Right atrium auricular region (tissue), 2 donors: Measurements from ENCODE around the gene YRDC. TPM values are rescaled to one million over a fixed set of nuclear protein-coding genes. Genes with fewer than 3 reads are reported as not detected.

ENCODE experiments used
- DNase-seq: peaks from one replicate; pipeline ENCODE4 v3.0.0-alpha.2; 2019; ENCODE audit warnings: low spot score
- H3K27ac ChIP-seq, 2 donors: fragments of 200-600 bp; sonication (generic); 1 replicate in 1 of 2; 2 replicates in 1 of 2; pipeline ENCODE4 v1.5.1; 2016 to 2019
- H3K27me3 ChIP-seq, 2 donors: fragments of 200-600 bp; sonication (generic); one replicate each; pipeline versions ENCODE4 v1.5.1 to v1.6.0; 2017 to 2019
- H3K36me3 ChIP-seq: fragments of 200-600 bp; sonication (generic); one replicate; pipeline ENCODE4 v1.5.1; 2016
- H3K4me1 ChIP-seq, 2 donors: fragments of 200-600 bp; sonication (generic); one replicate each; pipeline versions ENCODE4 v1.5.1 to v1.6.0; 2017 to 2019
- H3K4me3 ChIP-seq, 2 donors: fragments of 200-600 bp; sonication (generic); 1 replicate in 1 of 2; 2 replicates in 1 of 2; pipeline ENCODE4 v1.5.1; 2017 to 2019; ENCODE audit warnings: mild to moderate bottlenecking in 1 of 2, moderate library complexity in 1 of 2
- H3K9me3 ChIP-seq, 2 donors: fragments of 200-600 bp; sonication (generic); one replicate each; pipeline ENCODE4 v1.5.1; 2019
- total RNA-seq, 2 donors: library from RNA; depleted of rRNA; stranded (reverse); fragments of >200 nt; gene quantifications; one replicate each; pipeline ENCODE4 v1.1.0, GENCODE V29; 2016
- TF ChIP-seq, protein P1 (sequence below), 2 donors: fragments of 200-600 bp; sonication (generic); IDR thresholded peaks; one replicate each; pipeline ENCODE4 v1.5.1; 2019; ENCODE audit warnings: antibody characterized with exemption in 2 of 2

YRDC gene
- total RNA-seq, 2 donors from 2014 or later, result 6.1 to 8.6 TPM

DNA sequence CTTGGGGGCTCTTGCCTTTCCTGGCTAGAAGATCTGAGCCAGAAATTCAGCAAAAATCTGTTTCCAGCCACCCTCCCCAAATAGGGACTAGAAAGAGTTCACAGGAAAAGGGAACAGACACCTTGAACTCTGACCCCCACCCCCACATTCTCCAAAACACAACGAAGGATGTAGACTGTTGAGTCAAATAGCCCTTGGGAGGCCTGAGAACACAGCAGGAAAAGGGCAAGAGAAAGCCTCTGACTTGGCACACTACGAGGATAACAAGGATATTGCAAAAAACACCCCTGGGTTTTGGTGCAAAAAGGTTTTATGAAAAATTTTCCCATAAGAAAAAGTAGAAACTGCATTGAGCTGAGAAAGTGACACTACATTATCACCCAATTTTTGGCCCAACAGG is 1.9 kb upstream of the YRDC start:
- H3K36me3 ChIP-seq, result peaks cover 20% of the 10 kb centered on the region
- no peaks in the 10 kb centered on the region for H3K9me3 ChIP-seq
- no peaks in the 10 kb centered on the region for H3K27me3 ChIP-seq
- H3K4me1 ChIP-seq, result peaks cover 0 to 23% of the 10 kb centered on the region in 2 donors
- TF ChIP-seq, protein P1, sequence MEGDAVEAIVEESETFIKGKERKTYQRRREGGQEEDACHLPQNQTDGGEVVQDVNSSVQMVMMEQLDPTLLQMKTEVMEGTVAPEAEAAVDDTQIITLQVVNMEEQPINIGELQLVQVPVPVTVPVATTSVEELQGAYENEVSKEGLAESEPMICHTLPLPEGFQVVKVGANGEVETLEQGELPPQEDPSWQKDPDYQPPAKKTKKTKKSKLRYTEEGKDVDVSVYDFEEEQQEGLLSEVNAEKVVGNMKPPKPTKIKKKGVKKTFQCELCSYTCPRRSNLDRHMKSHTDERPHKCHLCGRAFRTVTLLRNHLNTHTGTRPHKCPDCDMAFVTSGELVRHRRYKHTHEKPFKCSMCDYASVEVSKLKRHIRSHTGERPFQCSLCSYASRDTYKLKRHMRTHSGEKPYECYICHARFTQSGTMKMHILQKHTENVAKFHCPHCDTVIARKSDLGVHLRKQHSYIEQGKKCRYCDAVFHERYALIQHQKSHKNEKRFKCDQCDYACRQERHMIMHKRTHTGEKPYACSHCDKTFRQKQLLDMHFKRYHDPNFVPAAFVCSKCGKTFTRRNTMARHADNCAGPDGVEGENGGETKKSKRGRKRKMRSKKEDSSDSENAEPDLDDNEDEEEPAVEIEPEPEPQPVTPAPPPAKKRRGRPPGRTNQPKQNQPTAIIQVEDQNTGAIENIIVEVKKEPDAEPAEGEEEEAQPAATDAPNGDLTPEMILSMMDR (IDR thresholded peaks at IDR 0.05), result no peak
- H3K4me3 ChIP-seq, result no peak overlapping the region
- no peak overlapping the region for H3K27ac ChIP-seq
- no peak for DNase-seq

DNA sequence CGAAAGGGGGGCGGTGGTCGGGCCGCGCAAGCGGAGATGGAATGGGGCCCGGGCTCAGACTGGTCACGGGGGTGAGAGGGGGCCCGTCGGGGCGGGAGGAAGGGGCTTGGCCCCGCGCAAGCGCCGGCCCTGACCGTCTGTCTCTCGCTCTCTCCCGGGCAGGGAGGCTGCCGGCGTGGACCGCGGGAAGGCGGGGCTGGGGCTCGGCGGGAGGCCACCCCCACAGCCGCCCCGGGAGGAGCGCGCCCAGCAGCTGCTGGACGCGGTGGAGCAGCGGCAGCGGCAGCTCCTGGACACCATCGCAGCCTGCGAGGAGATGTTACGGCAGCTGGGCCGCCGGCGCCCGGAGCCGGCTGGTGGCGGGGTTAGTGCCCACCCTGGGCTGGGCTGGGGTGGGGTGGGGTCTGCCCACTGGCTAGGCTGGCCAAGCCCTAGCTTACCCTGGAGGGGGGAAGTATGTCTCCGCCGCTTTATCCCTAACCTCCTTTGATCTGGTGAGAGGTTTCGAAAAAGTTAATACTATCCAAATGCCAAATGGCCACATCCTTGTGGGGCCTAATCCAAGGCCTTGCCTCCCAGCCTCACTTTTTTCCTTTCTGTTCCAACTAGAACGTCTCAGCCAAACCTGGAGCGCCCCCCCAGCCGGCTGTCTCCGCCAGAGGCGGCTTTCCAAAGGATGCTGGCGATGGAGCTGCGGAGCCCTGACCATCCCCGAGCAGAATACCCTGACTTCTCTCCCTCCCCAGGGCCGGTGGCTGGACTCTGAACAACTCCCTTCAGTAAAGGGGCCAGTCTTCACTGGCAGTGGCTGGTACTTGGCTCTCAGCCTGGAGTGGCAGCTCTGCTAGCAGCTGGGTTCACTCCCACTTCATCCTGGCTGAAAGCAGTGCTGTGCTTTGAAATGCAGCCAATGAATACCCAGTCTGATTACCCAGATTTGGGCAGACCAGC is 636 bp upstream of the YRDC start:
- Histone ChIP-seq H3K4me3 (peak overlapping the region; percentile 87 to 88), H3K4me1 (peaks cover 0 to 23% of the 10 kb centered on the region in 2 donors), H3K9me3 (no peaks in the 10 kb centered on the region), H3K36me3 (peaks cover 29% of the 10 kb centered on the region), H3K27ac (peak overlapping the region; percentile 93 to 96), H3K27me3 (no peaks in the 10 kb centered on the region)
- DNase-seq, result peak; percentile 64
- TF ChIP-seq, protein P1 (IDR thresholded peaks at IDR 0.05), result peak in 1 of 2 donors; percentile 11

DNA sequence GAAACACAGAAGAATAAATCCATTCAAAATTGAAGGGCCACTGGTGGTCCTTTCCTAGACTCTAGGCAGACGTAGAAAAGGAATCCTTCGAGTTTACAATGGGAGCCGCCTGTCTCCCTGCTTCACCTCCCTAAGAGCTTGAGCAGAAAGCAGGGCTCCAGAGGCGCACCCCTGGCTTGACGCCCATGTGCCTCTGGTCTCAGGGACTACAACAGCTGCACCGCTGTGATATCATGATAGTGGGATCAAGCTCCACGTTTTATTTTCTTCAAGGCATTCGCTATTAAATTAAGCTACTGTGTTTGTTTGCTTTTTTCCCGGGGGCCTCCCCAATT is 821 bp downstream of the YRDC start:
- H3K4me1 ChIP-seq, result peaks cover 0 to 23% of the 10 kb centered on the region in 2 donors
- TF ChIP-seq, protein P1 (IDR thresholded peaks at IDR 0.05), result no peak
- peaks cover 43% of the 10 kb centered on the region for H3K36me3 ChIP-seq
- no peaks in the 10 kb centered on the region for H3K9me3 ChIP-seq
- peak overlapping the region; percentile 93 to 96 for H3K27ac ChIP-seq
- H3K4me3 ChIP-seq, result peak overlapping the region; percentile 87 to 88
- no peak for DNase-seq
- H3K27me3 ChIP-seq, result no peaks in the 10 kb centered on the region

DNA sequence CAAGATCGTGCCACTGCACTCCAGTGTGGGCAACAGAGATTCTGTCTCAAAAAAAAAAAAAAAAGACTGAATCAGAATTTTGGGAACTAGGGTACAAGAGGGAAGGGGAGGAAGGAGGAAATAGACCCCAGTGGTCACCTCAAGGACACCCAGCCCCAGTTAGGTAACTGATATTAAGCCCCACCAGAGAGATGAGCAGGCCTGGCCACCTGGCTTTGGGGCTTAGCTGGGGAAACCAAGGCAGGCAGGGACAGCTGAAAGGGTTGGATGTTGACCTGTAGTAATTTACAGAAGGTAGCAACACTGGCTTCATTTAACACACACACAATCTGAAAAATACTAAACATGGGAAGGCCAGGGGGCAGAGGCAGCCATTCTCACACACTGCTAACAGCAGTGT is 5.6 kb downstream of the YRDC start:
- H3K9me3 ChIP-seq, result no peaks in the 10 kb centered on the region
- no peak for DNase-seq
- no peaks in the 10 kb centered on the region for H3K27me3 ChIP-seq
- TF ChIP-seq, protein P1 (IDR thresholded peaks at IDR 0.05), result no peak
- no peak overlapping the region for H3K4me3 ChIP-seq
- H3K27ac ChIP-seq, result no peak overlapping the region
- peaks cover 0 to 11% of the 10 kb centered on the region in 2 donors for H3K4me1 ChIP-seq
- H3K36me3 ChIP-seq, result peaks cover 50% of the 10 kb centered on the region

DNA sequence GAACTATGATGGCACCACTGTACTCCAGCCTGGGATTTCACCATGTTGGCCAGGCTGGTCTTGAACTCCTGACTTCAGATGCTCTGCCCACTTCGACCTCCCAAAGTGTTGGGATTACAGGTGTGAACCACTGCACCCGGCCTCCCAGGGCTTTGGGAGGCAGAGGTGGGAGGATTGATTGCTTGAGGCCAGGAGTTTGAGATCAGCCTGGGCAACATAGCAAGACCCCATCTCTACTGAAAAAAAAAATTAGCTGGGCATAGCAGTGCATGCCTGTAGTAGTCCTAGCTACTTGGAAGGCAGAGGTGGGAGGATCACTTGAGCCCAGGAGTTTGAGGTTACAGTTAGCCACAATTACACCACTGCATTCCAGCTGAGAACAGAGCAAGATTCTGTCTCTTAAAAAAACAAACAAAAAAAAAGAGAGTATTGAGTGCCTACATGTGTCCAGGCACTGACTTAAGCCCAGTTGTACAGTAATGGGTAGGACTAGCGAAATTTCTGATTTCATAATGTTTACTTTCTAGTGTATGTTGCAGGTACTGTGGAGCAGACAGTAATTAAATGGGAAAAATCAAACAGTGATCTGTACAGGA is 10.2 kb downstream of the YRDC start:
- H3K4me1 ChIP-seq, result peaks cover 0 to 17% of the 10 kb centered on the region in 2 donors
- TF ChIP-seq, protein P1 (IDR thresholded peaks at IDR 0.05), result no peak
- H3K27ac ChIP-seq, result no peak overlapping the region
- DNase-seq, result no peak
- no peaks in the 10 kb centered on the region for H3K9me3 ChIP-seq
- H3K4me3 ChIP-seq, result no peak overlapping the region
- H3K27me3 ChIP-seq, result no peaks in the 10 kb centered on the region
- peaks cover 13% of the 10 kb centered on the region for H3K36me3 ChIP-seq
